ENCODE measurements around the gene H2BK1.

The H2BK1 gene

GRCh38 chr7:151198945-151199848 is 11.1 kb downstream of the H2BK1 start:
- DNase-seq, result no peak

GRCh38 chr7:151197932-151198331 is 12.4 kb downstream of the H2BK1 start:
- no peak for DNase-seq

- no peak for DNase-seq
Measured at GRCh38 chr7:151195616-151196450, 14.5 kb downstream of the H2BK1 start.

GRCh38 chr7:151194188-151194587 is 16.1 kb downstream of the H2BK1 start:
- DNase-seq, result no peak

GRCh38 chr7:151193203-151193978 is 16.9 kb downstream of the H2BK1 start:
- no peak for DNase-seq

GRCh38 chr7:151192002-151192539 is 18.2 kb downstream of the H2BK1 start:
- no peak for DNase-seq

- DNase-seq, result no peak
Measured at GRCh38 chr7:151191544-151191943, 18.7 kb downstream of the H2BK1 start.

GRCh38 chr7:151189038-151189437 is 21.2 kb downstream of the H2BK1 start:
- no peak for DNase-seq

- no peak for DNase-seq
Measured at GRCh38 chr7:151188252-151188542, 22.1 kb downstream of the H2BK1 start.

GRCh38 chr7:151187409-151188251 is 22.7 kb downstream of the H2BK1 start:
- no peak for DNase-seq

- no peak for DNase-seq
Measured at GRCh38 chr7:151186640-151187408, 23.5 kb downstream of the H2BK1 start, which contains the start of gene ASB10. Gene ASB10 (minus strand): TSS chr7:151187250. CDS start chr7:151187130, 120 bp downstream.

GRCh38 chr7:151185762-151186639 is 24.3 kb downstream of the H2BK1 start:
- DNase-seq, result no peak

GRCh38 chr7:151181011-151181431 is 29.3 kb downstream of the H2BK1 start:
- no peak for DNase-seq

- DNase-seq, result no peak
Measured at GRCh38 chr7:151179946-151180345, 30.3 kb downstream of the H2BK1 start.

- DNase-seq, result no peak
Measured at GRCh38 chr7:151179287-151179860, 30.9 kb downstream of the H2BK1 start.

- no peak for DNase-seq
Measured at GRCh38 chr7:151178831-151179230, 31.5 kb downstream of the H2BK1 start.

- DNase-seq, result no peak
Measured at GRCh38 chr7:151178236-151178635, 32.1 kb downstream of the H2BK1 start.

- no peak for DNase-seq
Measured at GRCh38 chr7:151177310-151177709, 33.0 kb downstream of the H2BK1 start.

- no peak for DNase-seq
Measured at GRCh38 chr7:151176401-151176800, 33.9 kb downstream of the H2BK1 start.
